Activated CD4-positive, alpha-beta T cell treated with anti-CD3 and anti-CD28 coated beads, Interleukin-2, Interleukin-6, amounts not matched to agents 100 ng/mL and 50 ng/mL, durations not matched to agents 16 hours and 8 hours (primary cell): ENCODE data around the gene CADM1.

Source experiments
- DNase-seq: peaks from one replicate; pipeline ENCODE4 v3.0.0-alpha.2; 2020

Gene CADM1

DNA sequence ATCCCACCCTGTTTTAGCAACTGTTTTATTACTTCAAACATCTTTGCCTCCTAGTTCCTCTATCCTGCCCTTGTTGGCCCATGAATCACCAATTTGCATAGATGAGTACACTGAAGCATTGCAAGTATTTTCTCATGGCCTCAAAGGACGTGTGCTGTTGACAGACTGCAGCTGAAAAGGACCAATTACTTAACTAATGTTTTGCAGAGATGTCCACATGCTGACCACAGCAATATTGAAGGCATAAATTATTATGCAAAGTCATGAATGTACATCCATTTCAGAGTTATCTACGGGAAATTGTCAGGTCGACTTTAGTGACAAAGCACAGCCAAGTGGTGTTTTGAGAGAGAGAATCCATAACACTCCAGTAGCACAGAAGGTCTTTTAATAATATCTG lies 64.8 kb downstream of the CADM1 start:
- DNase-seq = no peak

- DNase-seq = no peak
These were observed 66.2 kb downstream of the CADM1 start for GRCh38 chr11:115437902-115438575.

DNA sequence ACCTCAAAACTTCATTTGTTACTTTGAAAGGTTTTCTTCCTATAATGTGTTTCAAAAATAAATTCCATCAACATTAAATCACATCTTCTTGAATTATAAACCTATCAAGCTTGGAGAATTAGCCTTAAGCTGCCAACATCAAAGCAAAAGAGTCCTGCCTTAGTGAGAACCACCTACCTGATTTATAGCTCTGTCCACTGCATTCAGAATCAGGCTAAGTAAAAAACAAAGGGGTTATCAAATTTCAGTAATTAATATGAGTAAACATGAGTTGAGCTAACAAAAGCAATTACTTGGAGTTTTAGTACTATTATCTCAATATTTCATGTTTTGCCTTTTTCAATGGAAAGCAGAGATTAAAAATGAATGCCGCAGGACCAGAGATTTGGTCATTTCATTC lies 73.9 kb downstream of the CADM1 start:
- DNase-seq = no peak

DNA sequence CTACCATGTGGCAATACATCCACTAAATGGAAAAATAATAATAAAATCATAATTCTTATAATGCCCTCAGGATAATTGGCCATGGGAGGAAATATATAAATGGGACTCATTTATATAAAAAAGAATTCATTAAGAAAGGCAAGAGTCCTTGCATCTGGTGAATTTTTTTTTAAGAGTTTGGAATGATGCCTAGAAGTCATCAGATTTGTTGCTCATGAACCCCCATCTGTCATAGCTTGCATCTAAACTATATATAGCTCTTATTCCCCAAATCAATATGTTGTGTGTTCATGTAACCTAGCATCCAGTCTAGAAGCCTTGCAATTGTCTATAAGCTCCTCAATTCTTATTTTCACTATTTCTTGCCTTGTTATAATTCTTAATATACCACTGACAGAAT lies 75.9 kb downstream of the CADM1 start:
- no peak for DNase-seq

- no peak for DNase-seq
These were observed 78.4 kb downstream of the CADM1 start for GRCh38 chr11:115425816-115426215.

- no peak for DNase-seq
These were observed 79.0 kb downstream of the CADM1 start for GRCh38 chr11:115425250-115425649.

GRCh38 chr11:115423728-115424459 lies 80.3 kb downstream of the CADM1 start:
- DNase-seq = no peak

- DNase-seq = no peak
These were observed 82.1 kb downstream of the CADM1 start for GRCh38 chr11:115421992-115422689.

- DNase-seq = no peak
These were observed 82.7 kb downstream of the CADM1 start for GRCh38 chr11:115421352-115421991.

- DNase-seq = no peak
These were observed 83.7 kb downstream of the CADM1 start for GRCh38 chr11:115420505-115420904.

DNA sequence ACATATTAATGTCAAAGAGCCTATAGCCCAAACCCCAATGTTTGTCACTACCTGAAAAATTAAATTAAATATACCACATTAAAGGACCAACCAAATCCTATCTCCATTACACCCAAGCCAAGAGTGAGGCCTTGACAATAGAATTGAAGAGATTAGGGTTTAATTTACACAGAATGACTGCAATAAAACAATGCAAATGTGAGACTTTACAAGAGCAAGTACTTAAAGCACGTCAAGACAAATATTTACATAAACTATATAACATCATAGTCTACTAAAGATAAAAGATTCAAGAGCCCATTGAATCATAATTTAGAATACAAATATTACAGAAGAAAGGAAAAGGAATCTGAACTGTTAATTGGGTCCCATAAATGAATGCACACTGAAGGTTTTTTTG lies 85.6 kb downstream of the CADM1 start:
- DNase-seq = no peak

GRCh38 chr11:115418081-115418480 lies 86.1 kb downstream of the CADM1 start:
- DNase-seq = no peak

DNA sequence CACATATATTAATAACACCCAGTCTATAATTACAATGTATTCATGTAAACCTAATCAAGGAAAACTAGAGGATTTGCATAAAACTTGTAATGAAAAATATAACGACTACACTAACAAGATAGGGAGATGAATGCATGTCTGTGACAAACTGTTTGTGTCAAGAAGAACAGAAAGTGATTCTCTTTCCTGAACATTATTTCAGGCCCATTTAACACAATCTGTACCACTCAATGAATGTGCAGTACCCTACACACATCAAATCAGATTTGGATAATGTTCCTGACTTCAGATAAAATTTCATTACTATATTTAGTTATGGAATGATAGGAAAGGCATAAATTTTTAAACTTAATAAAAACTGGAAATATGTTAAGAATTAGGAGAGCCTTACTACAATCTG lies 93.1 kb downstream of the CADM1 start:
- no peak for DNase-seq

DNA sequence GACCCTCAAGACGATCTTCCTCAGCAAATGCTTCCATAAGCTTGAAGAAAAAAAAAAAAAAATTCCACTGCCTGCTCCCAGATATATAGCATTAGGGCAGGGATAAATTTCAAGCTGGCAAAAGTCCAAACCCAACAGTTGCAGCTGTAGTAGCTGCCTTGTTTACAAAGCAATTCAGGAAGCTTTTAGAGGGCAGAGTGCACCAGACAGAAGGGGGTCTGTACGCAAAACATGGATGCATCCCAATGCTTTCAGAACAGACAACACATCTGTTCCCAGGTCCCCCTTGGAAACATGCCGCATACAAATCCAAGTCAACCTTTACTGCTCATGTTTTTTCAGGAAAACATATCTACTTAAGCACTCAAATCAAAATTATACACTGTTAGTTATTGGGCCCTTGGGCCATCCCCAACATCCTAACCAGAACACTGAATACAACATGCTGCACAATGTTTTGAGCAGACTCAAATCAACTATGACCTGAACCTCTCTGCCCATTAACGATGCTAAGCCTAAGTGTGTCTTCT lies 94.5 kb downstream of the CADM1 start:
- no peak for DNase-seq

DNA sequence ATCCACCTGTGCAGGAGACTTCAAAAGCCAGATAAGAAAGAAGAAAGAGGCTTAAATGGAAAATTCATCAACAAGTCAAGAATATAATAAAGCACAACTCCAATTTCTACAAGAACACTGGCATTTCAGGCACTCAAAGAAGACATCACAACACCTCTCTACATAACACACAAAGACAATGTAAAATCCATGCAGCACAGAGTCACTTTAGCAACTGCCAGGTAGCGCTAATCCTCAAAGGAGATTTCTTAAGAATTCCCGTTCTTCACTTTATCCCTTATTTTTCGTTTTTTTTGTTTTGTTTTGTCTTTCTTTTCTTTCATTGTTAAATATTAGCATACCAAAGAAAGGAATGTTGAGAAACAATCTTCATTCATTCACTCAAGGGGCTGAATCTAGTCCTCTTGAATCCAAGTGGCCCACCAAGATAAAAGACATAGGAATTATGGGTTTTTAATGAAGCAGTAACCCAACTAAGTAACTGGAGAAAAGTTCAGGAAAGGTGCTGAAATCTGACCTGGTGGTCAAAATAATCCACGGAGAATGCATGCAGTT lies 95.0 kb downstream of the CADM1 start:
- DNase-seq = no peak

DNA sequence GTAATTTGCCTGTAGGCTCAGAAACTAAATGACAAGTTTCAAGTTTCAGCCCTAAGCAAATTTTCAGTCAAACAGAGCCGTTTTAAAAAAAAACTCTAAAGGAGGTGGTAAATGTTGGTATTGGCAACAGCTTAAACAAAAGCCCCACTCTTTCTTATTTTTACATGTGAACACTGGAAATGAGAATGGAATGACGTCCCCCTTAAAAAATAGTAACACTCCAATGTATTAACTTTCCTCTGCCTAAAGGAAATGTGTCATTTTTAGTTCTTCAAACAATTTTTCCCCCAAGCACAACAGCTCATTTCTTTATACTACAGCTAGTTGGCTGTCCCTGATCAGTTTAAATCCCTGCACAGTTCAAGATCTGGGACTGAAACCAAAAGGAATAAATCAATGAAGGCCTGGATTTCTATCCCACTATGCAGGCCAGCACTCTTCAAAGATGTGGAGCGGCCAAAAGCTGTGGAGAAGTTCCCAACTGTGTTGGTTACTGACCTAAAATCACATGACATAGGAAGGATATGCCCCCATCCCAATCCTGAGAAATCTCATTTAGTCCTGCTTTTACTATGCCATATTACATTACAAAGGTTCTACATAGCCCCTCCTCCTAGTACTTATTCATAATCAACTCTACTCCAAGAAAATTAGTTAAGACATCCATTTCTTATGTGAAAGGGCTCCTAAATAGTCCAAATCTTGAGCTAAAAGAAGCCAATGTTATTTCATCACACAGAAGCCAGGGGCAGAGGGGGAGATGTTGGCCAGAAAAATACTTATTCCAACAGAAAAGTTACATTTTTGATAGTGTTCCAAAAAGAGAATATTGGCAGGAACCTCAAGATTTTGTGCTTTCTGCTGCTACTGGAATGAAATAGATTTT lies 95.9 kb downstream of the CADM1 start:
- no peak for DNase-seq

- no peak for DNase-seq
These were observed 96.7 kb downstream of the CADM1 start for GRCh38 chr11:115407496-115407895.

DNA sequence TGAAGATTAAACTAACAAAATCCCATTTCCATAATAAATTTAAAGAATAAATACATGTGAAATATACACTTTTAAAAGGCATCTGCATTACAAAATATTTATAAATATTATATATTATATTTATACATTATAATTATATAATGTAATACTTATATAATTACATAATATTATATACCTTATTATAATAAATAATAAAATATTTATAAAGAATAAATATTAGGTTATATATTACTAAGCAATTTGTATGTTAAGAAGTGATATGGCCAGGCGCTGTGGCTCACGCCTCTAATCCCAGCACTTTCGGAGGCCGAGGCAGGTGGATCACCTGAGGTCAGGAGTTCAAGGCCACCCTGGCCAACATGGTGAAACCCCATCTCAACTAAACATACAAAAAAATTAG lies 97.8 kb downstream of the CADM1 start:
- no peak for DNase-seq

DNA sequence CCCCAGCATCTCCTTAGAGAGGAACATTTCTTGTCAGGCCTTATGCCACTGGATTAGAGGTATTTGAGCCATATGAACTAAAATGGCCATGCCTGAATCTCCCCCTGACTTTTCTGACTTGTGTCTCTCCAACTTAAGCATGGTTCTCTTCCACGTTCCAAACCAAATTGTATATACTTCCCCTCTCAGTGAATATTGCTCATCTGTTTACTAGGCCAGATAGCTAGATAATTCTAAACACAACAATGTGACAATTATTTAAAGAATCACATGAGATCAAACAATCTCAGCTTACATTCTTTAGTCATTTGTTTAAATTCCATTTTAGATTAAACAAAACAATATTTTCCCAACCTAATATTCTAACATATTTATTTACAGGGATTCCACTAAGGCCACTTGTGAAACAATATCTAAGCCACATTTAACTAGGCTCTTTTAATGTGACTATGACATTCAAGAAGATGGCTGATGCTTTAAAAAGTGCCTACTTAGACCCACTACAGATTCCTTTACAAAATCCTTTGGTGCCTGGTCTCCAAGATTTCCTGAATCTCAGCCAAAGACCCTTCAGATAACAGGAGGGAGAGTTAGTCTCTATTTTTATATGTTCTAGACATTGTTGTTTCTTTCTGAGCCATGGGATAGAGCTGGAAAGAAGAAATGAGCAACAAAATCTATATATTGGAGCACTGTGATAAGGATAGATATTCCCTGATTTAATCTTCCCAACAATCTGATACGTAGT lies 105.7 kb downstream of the CADM1 start:
- DNase-seq = no peak

DNA sequence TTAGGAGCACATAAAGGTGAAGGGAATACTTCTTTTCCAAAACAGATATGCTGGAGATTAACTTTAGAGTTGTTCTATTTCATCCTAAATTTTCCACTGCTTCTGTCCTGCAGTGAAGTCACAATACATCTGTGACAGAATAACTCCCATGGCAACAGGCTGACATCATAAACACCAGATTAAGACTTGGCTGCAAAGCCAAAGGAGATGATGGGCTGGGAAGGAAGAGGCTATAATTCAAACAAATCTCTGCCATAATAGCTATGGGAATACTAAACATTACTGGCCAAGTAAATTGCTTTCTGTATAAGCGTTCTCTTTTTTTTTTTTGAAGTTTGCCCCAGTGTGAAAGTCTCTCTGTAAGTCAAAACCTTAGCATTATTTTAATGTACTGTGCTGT lies 107.7 kb downstream of the CADM1 start:
- no peak for DNase-seq

DNA sequence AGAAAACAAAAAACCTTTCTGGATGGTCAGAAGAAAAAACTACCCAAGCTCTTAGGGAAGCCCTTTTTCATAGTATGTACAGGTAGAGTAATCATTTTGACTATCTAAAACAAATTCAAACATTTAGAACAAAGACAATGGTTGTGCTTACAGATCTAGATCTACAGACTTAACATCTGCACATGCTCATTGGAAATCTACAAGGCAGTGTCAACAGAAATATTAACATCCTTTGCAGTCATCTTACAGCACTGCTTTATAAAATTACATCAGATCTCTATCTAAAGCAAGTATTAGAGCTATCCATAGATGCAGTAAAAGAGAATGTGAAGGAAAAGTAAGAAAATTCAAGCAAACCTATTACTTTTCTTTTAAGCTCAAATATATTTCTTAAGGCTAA lies 110.3 kb downstream of the CADM1 start:
- DNase-seq = no peak
